Esophagus (tissue), 2 donors: ENCODE results near the gene HTRA2. TPM values are rescaled to one million over a fixed set of nuclear protein-coding genes. Genes with fewer than 3 reads are reported as not detected.

Experiments used
- H3K27ac ChIP-seq, 2 donors: one replicate each; pipeline ENCODE4 v1.5.1; 2013; ENCODE audit warnings: low read depth in 2 of 2, mild to moderate bottlenecking in 2 of 2, inconsistent platforms in 1 of 2, low read length in 1 of 2, moderate library complexity in 1 of 2
- H3K27me3 ChIP-seq, 2 donors: one replicate each; pipeline ENCODE4 v1.6.1; 2013; ENCODE audit warnings: low read length in 2 of 2, control low read depth in 1 of 2, mild to moderate bottlenecking in 1 of 2; ENCODE audit not compliant: insufficient read depth in 2 of 2, control insufficient read depth in 1 of 2
- H3K36me3 ChIP-seq, 2 donors: one replicate each; pipeline ENCODE4 v1.6.1; 2013; ENCODE audit warnings: low read length in 1 of 2; ENCODE audit not compliant: control insufficient read depth in 2 of 2, insufficient read depth in 2 of 2
- H3K4me1 ChIP-seq, 2 donors: one replicate each; pipeline ENCODE4 v1.6.1; 2013; ENCODE audit warnings: low read length in 1 of 2; ENCODE audit not compliant: control insufficient read depth in 2 of 2, insufficient read depth in 2 of 2
- H3K4me3 ChIP-seq, 2 donors: one replicate each; pipeline ENCODE4 v1.5.1; 2013; ENCODE audit warnings: low read length in 2 of 2, mild to moderate bottlenecking in 2 of 2, low read depth in 1 of 2, moderate library complexity in 1 of 2
- H3K9me3 ChIP-seq, 2 donors: one replicate each; pipeline ENCODE4 v1.6.1; 2013; ENCODE audit warnings: mild to moderate bottlenecking in 2 of 2, low read depth in 1 of 2, low read length in 1 of 2, moderate library complexity in 1 of 2; ENCODE audit not compliant: control insufficient read depth in 2 of 2, insufficient read depth in 1 of 2
- WGBS, 2 donors: extraction: QIAGEN DNeasy Blood & Tissue Kit; methylation state at CpG; one replicate each; pipeline ENCODE4 v1.1.7; 2013; 5-methylcytosine and 5-hydroxymethylcytosine counted together
- polyA plus RNA-seq, 2 donors: library from polyadenylated mRNA; stranded (reverse); fragments of 200-250 nt; gene quantifications; one replicate each; pipeline ENCODE4 v1.2.3, GENCODE V29; 2013
- donor health status: healthy with polysubstance abuse.
- donor health status: Bipolar disorder and iron deficiency.

HTRA2 gene
- polyA plus RNA-seq, 2 donors, result 15.8 to 21.0 TPM

DNA sequence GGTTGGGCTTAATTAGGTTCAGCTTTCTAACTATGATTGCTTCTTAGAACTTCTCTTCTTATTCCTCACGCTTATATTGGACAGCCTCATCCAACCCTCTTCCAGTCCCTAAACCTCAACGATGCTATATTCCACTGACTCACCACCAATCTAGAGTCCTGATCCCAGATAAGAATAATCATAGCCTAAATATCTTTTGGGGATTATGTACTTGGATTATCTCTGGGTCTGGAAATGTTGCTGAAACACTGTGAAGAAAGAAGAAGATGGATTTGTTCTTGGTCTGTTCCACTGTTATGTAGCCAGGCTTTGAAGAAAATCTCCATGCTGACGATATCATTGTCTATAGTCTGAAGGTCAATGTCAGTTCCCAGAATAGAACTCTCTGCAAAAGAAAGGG, 51.7 kb downstream of the HTRA2 start:
- 81 to 89% methylated on average over 3 of the region's 3 CpGs for WGBS, 2 donors
- Histone ChIP-seq H3K27me3 (no peaks in the 10 kb centered on the region), H3K4me3 (no peak overlapping the region), H3K4me1 (no peaks in the 10 kb centered on the region), H3K9me3 (no peaks in the 10 kb centered on the region), H3K36me3 (no peaks in the 10 kb centered on the region), H3K27ac (no peak overlapping the region)

DNA sequence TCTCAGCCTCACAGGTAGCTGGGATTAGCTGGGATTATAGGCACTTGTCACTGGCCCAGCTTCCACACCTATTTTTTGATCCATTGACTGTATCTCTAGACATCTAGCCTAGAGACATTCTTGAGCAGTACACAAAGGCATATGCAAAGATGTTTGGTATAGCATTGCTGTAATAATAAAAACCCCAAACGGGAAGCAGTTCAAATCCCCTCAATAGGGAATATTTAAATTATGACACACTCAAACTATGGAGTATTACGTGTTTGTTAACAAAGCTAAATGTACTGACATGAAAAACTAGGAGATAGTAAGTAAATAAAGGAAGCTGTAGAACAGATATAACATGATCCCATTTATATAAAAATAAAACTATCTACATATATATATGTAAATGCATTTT, 52.5 kb downstream of the HTRA2 start:
- no peaks in the 10 kb centered on the region for H3K27me3 ChIP-seq
- no peaks in the 10 kb centered on the region for H3K36me3 ChIP-seq
- no peaks in the 10 kb centered on the region for H3K9me3 ChIP-seq
- WGBS, 2 donors, result 74 to 78% methylated on average over 2 of the region's 2 CpGs
- no peaks in the 10 kb centered on the region for H3K4me1 ChIP-seq
- H3K27ac ChIP-seq, result no peak overlapping the region
- H3K4me3 ChIP-seq, result no peak overlapping the region

Other genes with a start within 250 kb of the HTRA2 start
- under 1 TPM; 0.28 to 0.33 TPM for gene SLC4A5, start 186.5 kb upstream of the HTRA2 start, polyA plus RNA-seq
- 10 to 100 TPM; 60.8 to 83.3 TPM for gene DCTN1, start 149.6 kb upstream of the HTRA2 start, polyA plus RNA-seq
- under 1 TPM; 0.81 to 0.92 TPM for gene C2orf81, start 108.3 kb upstream of the HTRA2 start, polyA plus RNA-seq
- 1 to 10 TPM; 3.5 to 5.4 TPM for gene WDR54, start 108.2 kb upstream of the HTRA2 start, polyA plus RNA-seq
- 10 to 100 TPM; 20.2 to 20.8 TPM for gene RTKN, start 88.0 kb upstream of the HTRA2 start, polyA plus RNA-seq
- 10 to 100 TPM; 33.4 to 44.9 TPM for gene INO80B, start 74.8 kb upstream of the HTRA2 start, polyA plus RNA-seq
- gene WBP1, start 71.5 kb upstream of the HTRA2 start, polyA plus RNA-seq, result 10 to 100 TPM; 41.3 to 50.1 TPM
- gene MOGS, start 64.6 kb upstream of the HTRA2 start, polyA plus RNA-seq, result 10 to 100 TPM; 21.3 to 26.8 TPM
- 10 to 100 TPM; 60.6 to 72.3 TPM for gene MRPL53, start 57.3 kb upstream of the HTRA2 start, polyA plus RNA-seq
- 10 to 100 TPM in 1 of 2 donors, 1 to 10 TPM in 1; 4.3 to 10.3 TPM for gene CCDC142, start 46.9 kb upstream of the HTRA2 start, polyA plus RNA-seq
- 10 to 100 TPM in 1 of 2 donors, 1 to 10 TPM in 1; 9.7 to 13.4 TPM for gene TTC31, start 46.9 kb upstream of the HTRA2 start, polyA plus RNA-seq
- under 1 TPM; 0.12 to 0.18 TPM for gene LBX2, start 30.3 kb upstream of the HTRA2 start, polyA plus RNA-seq
- gene PCGF1, start 22.2 kb upstream of the HTRA2 start, polyA plus RNA-seq, result 10 to 100 TPM; 16.1 to 18.2 TPM
- under 1 TPM in 1 of 2 donors, not detected in 1; 0.01 TPM for gene TLX2, start 15.5 kb upstream of the HTRA2 start, polyA plus RNA-seq
- gene DQX1, start 3.7 kb upstream of the HTRA2 start, polyA plus RNA-seq, result 1 to 10 TPM; 3.4 to 7.3 TPM
- gene AUP1, start 227 bp upstream of the HTRA2 start, polyA plus RNA-seq, result 100 to 1,000 TPM; 116 to 186 TPM
- under 1 TPM; 0.71 to 0.79 TPM for gene LOXL3, start 24.0 kb downstream of the HTRA2 start, polyA plus RNA-seq
- 1 to 10 TPM; 1.6 to 2.5 TPM for gene DOK1, start 24.8 kb downstream of the HTRA2 start, polyA plus RNA-seq
- gene M1AP, start 118.4 kb downstream of the HTRA2 start, polyA plus RNA-seq, result under 1 TPM; 0.04 to 0.10 TPM
- under 1 TPM; 0.55 to 0.59 TPM for gene SEMA4F, start 124.3 kb downstream of the HTRA2 start, polyA plus RNA-seq